ENCODE measurements around the gene TACR3.
"Not testable (repeated sequence)": the region's sequence is repeated elsewhere in the genome, so short reads cannot be mapped to it uniquely, and the experiment has no call there.

Gene TACR3, protein sequence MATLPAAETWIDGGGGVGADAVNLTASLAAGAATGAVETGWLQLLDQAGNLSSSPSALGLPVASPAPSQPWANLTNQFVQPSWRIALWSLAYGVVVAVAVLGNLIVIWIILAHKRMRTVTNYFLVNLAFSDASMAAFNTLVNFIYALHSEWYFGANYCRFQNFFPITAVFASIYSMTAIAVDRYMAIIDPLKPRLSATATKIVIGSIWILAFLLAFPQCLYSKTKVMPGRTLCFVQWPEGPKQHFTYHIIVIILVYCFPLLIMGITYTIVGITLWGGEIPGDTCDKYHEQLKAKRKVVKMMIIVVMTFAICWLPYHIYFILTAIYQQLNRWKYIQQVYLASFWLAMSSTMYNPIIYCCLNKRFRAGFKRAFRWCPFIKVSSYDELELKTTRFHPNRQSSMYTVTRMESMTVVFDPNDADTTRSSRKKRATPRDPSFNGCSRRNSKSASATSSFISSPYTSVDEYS

GRCh38 chr4:103719830-103720207 lies at the start of gene TACR3:
Gene TACR3 (minus strand): TSS chr4:103719985. CDS start chr4:103719675, 310 bp downstream.
- no peak for DNase-seq

DNA sequence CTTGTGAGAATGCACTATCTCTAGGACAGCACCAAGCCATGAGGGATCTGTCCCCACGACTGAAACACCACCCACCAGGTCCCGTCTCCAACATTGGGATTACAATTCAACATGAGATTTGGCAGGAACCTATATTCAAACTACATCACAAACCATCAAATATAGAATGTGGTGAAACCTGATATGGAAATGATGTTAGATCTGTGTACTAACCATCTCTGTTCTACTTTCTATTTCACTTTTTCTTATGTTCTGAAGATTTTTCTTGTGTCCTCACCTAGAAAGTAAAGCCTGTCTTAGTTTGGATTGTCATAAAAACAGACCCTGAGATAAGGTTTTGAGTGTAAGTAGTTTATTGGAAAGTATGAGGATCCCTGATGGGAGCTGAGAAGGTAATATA lies 37.8 kb upstream of the TACR3 start:
- no peak for DNase-seq

DNA sequence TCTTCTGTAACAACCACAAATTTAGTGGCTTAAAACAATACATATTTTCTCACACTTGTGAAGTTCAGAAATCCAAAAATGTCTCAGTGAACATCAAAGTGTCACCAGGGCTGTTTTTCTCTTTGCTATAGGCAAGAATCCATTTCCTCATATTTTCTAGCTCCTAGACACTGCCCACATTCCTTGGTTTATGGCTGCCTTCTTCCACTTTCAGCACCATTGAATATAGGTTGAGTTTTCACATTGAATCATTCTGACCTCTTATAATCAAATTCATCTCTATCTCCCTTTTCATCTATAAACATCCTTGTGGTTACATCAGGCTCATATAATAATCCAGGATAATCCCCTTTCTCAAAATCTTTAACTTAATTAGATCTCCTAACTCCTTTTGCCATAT lies 37.0 kb upstream of the TACR3 start:
- no peak for DNase-seq

- DNase-seq = no peak
Measured at GRCh38 chr4:103754844-103755243, 35.1 kb upstream of the TACR3 start.

- no peak for DNase-seq
Measured at GRCh38 chr4:103753868-103754653, 34.3 kb upstream of the TACR3 start.

- DNase-seq = not testable (repeated sequence)
Measured at GRCh38 chr4:103723150-103723549, 3.4 kb upstream of the TACR3 start.

DNA sequence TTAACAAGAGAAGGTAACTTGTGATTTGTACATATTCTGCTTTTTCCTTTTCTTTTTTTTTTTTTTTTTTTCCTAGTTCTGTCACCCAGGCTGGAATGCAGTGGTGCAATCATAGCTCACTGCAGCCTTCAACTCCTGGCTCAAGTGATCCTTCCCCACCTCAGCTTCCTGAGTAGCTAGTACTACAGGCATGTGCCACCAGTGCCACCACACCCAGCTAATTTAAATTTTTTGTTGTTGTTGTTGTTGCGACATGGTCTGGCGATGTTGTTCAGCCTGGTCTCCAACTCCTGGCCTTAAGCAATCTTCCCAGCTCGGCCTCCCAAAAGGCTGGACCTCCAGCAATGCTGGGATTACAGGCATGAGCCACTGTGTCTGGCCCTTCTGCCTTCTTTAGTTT lies 1.5 kb upstream of the TACR3 start:
- no peak for DNase-seq

GRCh38 chr4:103720661-103721060 lies 876 bp upstream of the TACR3 start:
- DNase-seq = no peak

GRCh38 chr4:103719105-103719829 lies 518 bp downstream of the TACR3 start:
- DNase-seq = no peak

GRCh38 chr4:103692615-103693014 lies 27.2 kb downstream of the TACR3 start:
- DNase-seq = no peak

- DNase-seq = no peak
Measured at GRCh38 chr4:103673983-103674382, 45.8 kb downstream of the TACR3 start.

DNA sequence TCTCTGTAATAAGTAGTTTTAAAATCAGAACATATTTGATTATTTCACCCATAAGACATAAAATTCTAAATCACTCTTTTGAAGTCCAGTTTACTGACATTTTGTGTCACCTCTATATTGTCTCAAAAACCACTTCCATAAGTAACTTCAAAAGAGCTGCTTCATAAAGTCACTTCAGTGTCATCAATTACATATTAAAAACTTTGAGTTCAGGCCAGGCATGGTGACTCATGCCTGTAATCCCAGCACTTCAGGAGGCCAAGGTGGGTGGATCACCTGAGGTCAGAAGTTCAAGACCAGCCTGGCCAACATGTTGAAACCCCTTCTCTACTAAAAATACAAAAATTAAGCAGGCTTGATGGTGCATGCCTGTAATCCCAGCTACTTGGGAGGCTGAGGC lies 53.0 kb downstream of the TACR3 start:
- DNase-seq = not testable (repeated sequence)

DNA sequence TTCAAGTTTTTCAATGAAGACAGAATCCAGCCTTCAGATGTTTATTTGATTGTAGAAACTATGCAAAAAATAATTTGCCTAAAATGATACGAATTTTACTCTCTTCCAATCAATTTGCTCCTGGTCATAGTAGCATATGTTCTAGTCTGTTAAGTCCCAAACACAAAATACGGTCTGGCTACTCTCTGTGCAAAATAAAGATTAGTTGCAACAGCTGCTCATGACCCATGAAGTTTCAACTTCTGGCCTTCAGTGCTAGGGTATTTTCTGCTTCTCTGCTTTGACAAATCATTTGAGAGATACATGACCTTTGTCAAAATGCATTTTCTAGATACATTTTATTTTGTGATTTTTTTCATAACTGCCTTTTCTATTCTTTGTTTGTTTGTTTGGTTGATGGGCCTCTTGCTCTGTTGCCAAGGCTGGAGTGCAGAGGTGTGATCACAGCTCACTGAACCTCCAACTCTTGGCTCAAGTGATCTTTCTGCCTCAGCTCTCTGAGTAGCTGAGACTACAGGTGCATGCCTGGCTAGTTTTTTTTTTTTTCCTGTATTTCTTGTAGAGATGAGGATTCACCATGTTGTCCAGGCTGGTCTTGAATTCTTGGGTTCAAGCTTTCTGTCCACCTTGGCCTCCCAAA lies 55.2 kb downstream of the TACR3 start:
- DNase-seq = no peak

DNA sequence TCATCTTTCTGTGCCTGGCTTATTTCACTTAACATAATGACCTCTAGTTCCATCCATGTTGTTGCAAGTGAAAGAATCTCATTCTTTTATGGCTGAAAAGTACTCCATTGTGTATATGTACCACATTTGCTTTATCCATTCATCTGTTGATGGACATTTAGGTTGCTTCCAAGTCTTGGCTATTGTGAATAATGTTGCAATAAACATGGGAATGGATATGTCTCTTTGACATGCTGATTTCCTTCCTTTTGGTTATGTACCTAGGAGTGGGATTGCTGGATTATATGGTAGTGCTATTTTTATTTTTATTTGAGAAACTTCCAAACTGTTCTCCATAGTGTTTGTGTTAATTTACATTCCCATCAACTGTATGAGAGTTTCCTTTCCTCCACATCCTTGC lies 71.2 kb downstream of the TACR3 start:
- DNase-seq = no peak

DNA sequence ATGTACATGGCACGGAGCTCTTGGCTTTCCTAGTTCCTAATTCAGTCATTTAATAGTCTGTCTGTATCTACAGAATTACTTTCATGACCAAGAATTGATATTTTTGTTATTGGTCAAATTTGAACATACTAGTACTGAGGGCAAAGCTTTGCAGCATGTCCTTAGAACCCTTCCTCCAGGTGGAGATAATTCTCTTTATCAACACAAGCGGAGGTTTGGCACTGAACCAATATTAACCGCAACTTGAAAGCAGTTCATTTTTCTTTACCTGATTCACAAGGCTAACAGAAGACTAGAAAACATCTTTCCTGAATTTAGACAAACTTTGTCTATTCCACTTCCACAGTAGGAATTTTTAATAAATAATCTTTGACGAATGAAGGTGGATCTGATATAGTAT lies 73.8 kb downstream of the TACR3 start:
- no peak for DNase-seq

GRCh38 chr4:103634236-103634635 lies 85.5 kb downstream of the TACR3 start:
- no peak for DNase-seq

GRCh38 chr4:103626296-103626695 lies 93.5 kb downstream of the TACR3 start:
- DNase-seq = no peak

DNA sequence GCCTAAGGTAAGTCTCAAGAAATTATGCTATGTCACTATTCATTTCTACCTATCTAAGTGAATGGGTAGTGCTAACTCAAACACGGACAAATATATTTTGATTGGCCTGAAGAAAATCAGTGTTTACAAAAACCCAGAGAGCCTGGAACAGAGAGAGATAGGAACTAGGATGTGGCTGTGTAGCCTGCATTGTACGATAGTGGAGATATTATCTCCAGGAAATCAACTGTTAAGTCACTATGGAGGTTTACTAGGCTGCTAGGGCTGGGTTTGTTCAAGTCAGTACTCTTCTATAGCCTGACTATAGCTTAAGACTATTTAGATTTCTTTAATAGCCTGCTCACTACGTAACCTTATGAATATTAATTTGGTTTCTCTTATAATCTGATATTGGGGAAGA lies 127.9 kb downstream of the TACR3 start:
- no peak for DNase-seq

GRCh38 chr4:103567591-103567990 lies 152.2 kb downstream of the TACR3 start:
- no peak for DNase-seq

DNA sequence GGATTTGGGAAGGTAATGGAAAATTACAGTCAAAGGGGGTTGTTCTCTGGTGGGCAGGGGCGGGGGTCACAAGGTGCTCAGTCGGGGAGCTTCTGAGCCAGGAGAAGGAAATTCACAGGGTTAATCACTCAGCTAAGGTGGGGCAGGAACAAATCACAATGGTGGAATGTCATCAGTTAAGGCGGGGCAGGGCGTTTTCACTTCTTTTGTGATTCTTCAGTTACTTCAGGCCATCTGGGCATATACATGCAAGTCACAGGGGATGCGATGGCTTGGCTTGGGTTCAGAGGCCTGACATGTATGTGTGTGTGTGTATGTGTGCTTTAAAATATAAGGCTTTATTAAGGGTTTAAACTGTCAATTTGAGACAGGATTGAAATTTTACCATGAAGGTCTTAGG lies 160.6 kb downstream of the TACR3 start:
- not testable (repeated sequence) for DNase-seq
